ENCODE data around the gene NR3C1.

DNA sequence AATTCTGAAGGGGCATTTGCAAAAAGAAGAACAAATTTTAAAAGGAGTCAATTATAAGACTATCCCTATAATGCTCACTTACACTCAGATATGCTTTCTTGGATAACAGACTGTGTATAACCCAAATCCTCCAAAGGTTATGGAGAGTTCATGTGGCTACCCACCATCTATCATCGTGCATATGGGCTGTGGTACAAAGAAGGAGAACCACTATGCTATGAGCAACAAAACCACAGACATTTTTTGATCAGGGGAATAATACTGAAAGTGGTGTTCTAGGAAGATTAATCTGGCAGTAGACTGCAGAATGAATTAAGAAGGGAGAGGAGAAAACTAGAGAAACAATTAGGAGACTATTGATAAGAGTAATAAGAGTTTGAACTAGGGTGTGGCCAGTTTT is 16.8 kb downstream of the NR3C1 start:
- TF ChIP-seq, protein P1, sequence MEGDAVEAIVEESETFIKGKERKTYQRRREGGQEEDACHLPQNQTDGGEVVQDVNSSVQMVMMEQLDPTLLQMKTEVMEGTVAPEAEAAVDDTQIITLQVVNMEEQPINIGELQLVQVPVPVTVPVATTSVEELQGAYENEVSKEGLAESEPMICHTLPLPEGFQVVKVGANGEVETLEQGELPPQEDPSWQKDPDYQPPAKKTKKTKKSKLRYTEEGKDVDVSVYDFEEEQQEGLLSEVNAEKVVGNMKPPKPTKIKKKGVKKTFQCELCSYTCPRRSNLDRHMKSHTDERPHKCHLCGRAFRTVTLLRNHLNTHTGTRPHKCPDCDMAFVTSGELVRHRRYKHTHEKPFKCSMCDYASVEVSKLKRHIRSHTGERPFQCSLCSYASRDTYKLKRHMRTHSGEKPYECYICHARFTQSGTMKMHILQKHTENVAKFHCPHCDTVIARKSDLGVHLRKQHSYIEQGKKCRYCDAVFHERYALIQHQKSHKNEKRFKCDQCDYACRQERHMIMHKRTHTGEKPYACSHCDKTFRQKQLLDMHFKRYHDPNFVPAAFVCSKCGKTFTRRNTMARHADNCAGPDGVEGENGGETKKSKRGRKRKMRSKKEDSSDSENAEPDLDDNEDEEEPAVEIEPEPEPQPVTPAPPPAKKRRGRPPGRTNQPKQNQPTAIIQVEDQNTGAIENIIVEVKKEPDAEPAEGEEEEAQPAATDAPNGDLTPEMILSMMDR (IDR thresholded peaks at IDR 0.05): no peak
- no peak for TF ChIP-seq POLR2A (IDR thresholded peaks at IDR 0.05)
